C4-2B (cell line): ENCODE data around the gene SLC35E2B.
"Not testable (repeated sequence)": the region's sequence is repeated elsewhere in the genome, so short reads cannot be mapped to it uniquely, and the experiment has no call there.

ENCODE experiments used
- CTCF ChIP-seq: fragments of 450-650 bp; conservative IDR thresholded peaks from 2 replicates; pipeline ENCODE4 v1.5.1; 2017; ENCODE audit warnings: mild to moderate bottlenecking
- ZFX ChIP-seq: fragments of 450-650 bp; IDR thresholded peaks from 2 replicates; pipeline ENCODE4 v1.6.1; 2017

GRCh38 chr1:1726088-1726487 lies 33.5 kb upstream of the SLC35E2B start:
- TF ChIP-seq CTCF, ZFX: not testable (repeated sequence)
